Measurements from ENCODE around the gene LDB3. TPM values are rescaled to one million over a fixed set of nuclear protein-coding genes. Genes with fewer than 3 reads are reported as not detected.

Gene LDB3
- total RNA-seq, 3 donors from 2014 or later (not counting 1 experiment from before 2014, with no cell fraction given): 0.11 to 0.12 TPM; not detected in 1

GRCh38 chr10:86654411-86655172 lies 13.7 kb upstream of the LDB3 start, which contains the start of gene OPN4:
Gene OPN4 (plus strand): TSS chr10:86654547. CDS start chr10:86654784, 237 bp downstream.
- no peaks in the 10 kb centered on the region for H3K27me3 Mint-ChIP-seq (ENCODE audit: low read depth in 2 of 2)
- no peaks in the 10 kb centered on the region for H3K27me3 ChIP-seq (ENCODE audit: control insufficient read depth, insufficient read depth, low read length)
- ATAC-seq (no peak), DNase-seq (no peak)
- no peak within 1 kb of the TSS for H3K4me3 Mint-ChIP-seq
- H3K27ac ChIP-seq (ENCODE audit: low read length): no peak within 1 kb of the TSS
- no peak within 1 kb of the TSS for H3K4me3 ChIP-seq (ENCODE audit: low read length)
- no peaks in the 10 kb centered on the region for H3K9me3 ChIP-seq (ENCODE audit: control insufficient read depth, insufficient read depth, low read length)
- WGBS (ENCODE audit: insufficient coverage): 89% methylated on average over 17 of the region's 17 CpGs
- no peaks in the 10 kb centered on the region for H3K4me1 Mint-ChIP-seq
- no peaks in the 10 kb centered on the region for H3K4me1 ChIP-seq (ENCODE audit: control insufficient read depth, insufficient read depth, low read length)
- no peaks in the 10 kb centered on the region for H3K9me3 Mint-ChIP-seq
- H3K36me3 Mint-ChIP-seq: no peaks in the 10 kb centered on the region
- intact Hi-C loops (cut with micrococcal nuclease): no loop called here
- no peak for TF ChIP-seq CTCF (IDR thresholded peaks at IDR 0.05)
- H3K36me3 ChIP-seq (ENCODE audit: control insufficient read depth, insufficient read depth, low read length): no peaks in the 10 kb centered on the region
- H3K27ac Mint-ChIP-seq: no peak within 1 kb of the TSS

GRCh38 chr10:86655173-86655540 lies 13.2 kb upstream of the LDB3 start:
- no peak for TF ChIP-seq CTCF (IDR thresholded peaks at IDR 0.05)
- H3K27me3 Mint-ChIP-seq (ENCODE audit: low read depth in 2 of 2): no peaks in the 10 kb centered on the region
- Histone ChIP-seq H3K9me3 (ENCODE audit: control insufficient read depth, insufficient read depth, low read length) (no peaks in the 10 kb centered on the region), H3K27me3 (ENCODE audit: control insufficient read depth, insufficient read depth, low read length) (no peaks in the 10 kb centered on the region), H3K36me3 (ENCODE audit: control insufficient read depth, insufficient read depth, low read length) (no peaks in the 10 kb centered on the region), H3K4me3 (ENCODE audit: low read length) (no peak overlapping the region), H3K4me1 (ENCODE audit: control insufficient read depth, insufficient read depth, low read length) (no peaks in the 10 kb centered on the region), H3K27ac (ENCODE audit: low read length) (no peak overlapping the region)
- no peak overlapping the region for H3K27ac Mint-ChIP-seq
- H3K4me1 Mint-ChIP-seq: no peaks in the 10 kb centered on the region
- 80% methylated on average over 2 of the region's 4 CpGs for WGBS (ENCODE audit: insufficient coverage)
- H3K36me3 Mint-ChIP-seq: no peaks in the 10 kb centered on the region
- DNase-seq (no peak), ATAC-seq (no peak)
- H3K4me3 Mint-ChIP-seq: no peak overlapping the region
- intact Hi-C loops (cut with micrococcal nuclease): no loop called here
- no peaks in the 10 kb centered on the region for H3K9me3 Mint-ChIP-seq

- no peaks in the 10 kb centered on the region for H3K4me1 ChIP-seq (ENCODE audit: control insufficient read depth, insufficient read depth, low read length)
- no peaks in the 10 kb centered on the region for H3K36me3 Mint-ChIP-seq
- no peaks in the 10 kb centered on the region for H3K4me1 Mint-ChIP-seq
- DNase-seq (no peak), ATAC-seq (no peak)
- H3K9me3 Mint-ChIP-seq: no peaks in the 10 kb centered on the region
- 88% methylated on average over 3 of the region's 3 CpGs for WGBS (ENCODE audit: insufficient coverage)
- no peaks in the 10 kb centered on the region for H3K27me3 Mint-ChIP-seq (ENCODE audit: low read depth in 2 of 2)
- H3K27ac ChIP-seq (ENCODE audit: low read length): no peak overlapping the region
- H3K27me3 ChIP-seq (ENCODE audit: control insufficient read depth, insufficient read depth, low read length): no peaks in the 10 kb centered on the region
- H3K4me3 Mint-ChIP-seq: no peak overlapping the region
- no peaks in the 10 kb centered on the region for H3K36me3 ChIP-seq (ENCODE audit: control insufficient read depth, insufficient read depth, low read length)
- no peaks in the 10 kb centered on the region for H3K9me3 ChIP-seq (ENCODE audit: control insufficient read depth, insufficient read depth, low read length)
- H3K27ac Mint-ChIP-seq: no peak overlapping the region
- no peak for TF ChIP-seq CTCF (IDR thresholded peaks at IDR 0.05)
- intact Hi-C loops (cut with micrococcal nuclease): no loop called here
- H3K4me3 ChIP-seq (ENCODE audit: low read length): no peak overlapping the region
Measured at GRCh38 chr10:86655596-86655995, 12.7 kb upstream of the LDB3 start.

DNA sequence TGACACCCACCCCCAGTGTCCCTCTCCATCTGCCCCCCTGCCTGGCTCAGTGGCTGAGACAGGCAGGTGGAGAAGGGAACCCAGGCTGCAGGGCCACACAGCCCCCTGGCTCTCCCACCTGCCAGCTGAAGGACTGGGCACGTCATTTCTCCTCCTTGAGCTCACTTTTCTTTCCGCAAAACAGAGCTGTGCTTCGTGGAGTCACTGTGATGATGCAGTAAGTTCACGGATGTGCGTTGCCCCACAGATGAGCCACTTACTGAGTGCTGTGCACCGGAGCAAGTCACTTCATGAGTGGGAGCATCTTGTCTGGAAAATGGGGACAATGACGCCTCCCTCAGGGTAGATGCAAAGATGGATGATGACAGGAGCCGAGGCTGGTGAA lies 11.3 kb upstream of the LDB3 start:
- H3K4me1 Mint-ChIP-seq: no peaks in the 10 kb centered on the region
- Histone ChIP-seq H3K27ac (ENCODE audit: low read length) (no peak overlapping the region), H3K4me3 (ENCODE audit: low read length) (no peak overlapping the region), H3K27me3 (ENCODE audit: control insufficient read depth, insufficient read depth, low read length) (no peaks in the 10 kb centered on the region), H3K36me3 (ENCODE audit: control insufficient read depth, insufficient read depth, low read length) (no peaks in the 10 kb centered on the region), H3K4me1 (ENCODE audit: control insufficient read depth, insufficient read depth, low read length) (no peaks in the 10 kb centered on the region), H3K9me3 (ENCODE audit: control insufficient read depth, insufficient read depth, low read length) (no peaks in the 10 kb centered on the region)
- no peaks in the 10 kb centered on the region for H3K36me3 Mint-ChIP-seq
- no peak overlapping the region for H3K4me3 Mint-ChIP-seq
- no peaks in the 10 kb centered on the region for H3K9me3 Mint-ChIP-seq
- no peak for TF ChIP-seq CTCF (IDR thresholded peaks at IDR 0.05)
- no peak overlapping the region for H3K27ac Mint-ChIP-seq
- intact Hi-C loops (cut with micrococcal nuclease): no loop called here
- H3K27me3 Mint-ChIP-seq (ENCODE audit: low read depth in 2 of 2): no peaks in the 10 kb centered on the region
- DNase-seq (no peak), ATAC-seq (no peak)
- 89% methylated on average over 8 of the region's 8 CpGs for WGBS (ENCODE audit: insufficient coverage)

Data from natural killer cell (primary cell).